HG03442 (cell line): ENCODE results near the gene PRSS23.
"Not testable (repeated sequence)": the region's sequence is repeated elsewhere in the genome, so short reads cannot be mapped to it uniquely, and the experiment has no call there.

Source experiments
- ATAC-seq: cut with Tn5 transposase; IDR thresholded peaks from one replicate; pipeline ENCODE4 v1.9.1; 2021; ENCODE audit warnings: mild to moderate bottlenecking, moderate library complexity; ENCODE audit not compliant: unreplicated experiment

The PRSS23 gene

GRCh38 chr11:86812322-86812670, 12.0 kb downstream of the PRSS23 start:
- no peak for ATAC-seq

- ATAC-seq = peak; percentile 76
Measured at GRCh38 chr11:86812981-86813380, 12.6 kb downstream of the PRSS23 start.

GRCh38 chr11:86814775-86815174, 14.4 kb downstream of the PRSS23 start:
- ATAC-seq = no peak

GRCh38 chr11:86815726-86816125, 15.4 kb downstream of the PRSS23 start:
- no peak for ATAC-seq

GRCh38 chr11:86816251-86816726, 15.9 kb downstream of the PRSS23 start:
- ATAC-seq = no peak

- peak; percentile 49 for ATAC-seq
Measured at GRCh38 chr11:86818462-86819192, 18.3 kb downstream of the PRSS23 start.

- ATAC-seq = not testable (repeated sequence)
Measured at GRCh38 chr11:86824139-86824538, 23.8 kb downstream of the PRSS23 start.

GRCh38 chr11:86834376-86834775, 34.0 kb downstream of the PRSS23 start:
- ATAC-seq = not testable (repeated sequence)

GRCh38 chr11:86844762-86845508, 44.6 kb downstream of the PRSS23 start:
- not testable (repeated sequence) for ATAC-seq

- ATAC-seq = no peak
Measured at GRCh38 chr11:86848132-86848531, 47.8 kb downstream of the PRSS23 start.

- ATAC-seq = no peak
Measured at GRCh38 chr11:86849679-86850078, 49.3 kb downstream of the PRSS23 start.
